Keratinocyte (primary cell): ENCODE results near the gene OPHN1. TPM values are rescaled to one million over a fixed set of nuclear protein-coding genes. Genes with fewer than 3 reads are reported as not detected.
"Not testable (repeated sequence)": the region's sequence is repeated elsewhere in the genome, so short reads cannot be mapped to it uniquely, and the experiment has no call there.

Source experiments
- DNase-seq: peaks from one replicate; pipeline ENCODE4 v3.0.0-alpha.2; 2011; ENCODE audit warnings: low read depth, missing footprints, low spot score
- FAIRE-seq: peaks from 2 replicates; lab custom pipeline; 2011; peaks lifted over from hg19 to GRCh38; lab: Jason Lieb, UNC
- H2AFZ ChIP-seq: 2 replicates; pipeline ENCODE4 v1.6.0; 2012; ENCODE audit warnings: low read length, control low read depth, inconsistent platforms; ENCODE audit not compliant: control insufficient read depth
- H3K27ac ChIP-seq: 2 replicates; pipeline ENCODE4 v1.5.1; 2011; ENCODE audit warnings: low read length; ENCODE audit not compliant: control insufficient read depth, insufficient read depth
- H3K27me3 ChIP-seq: 3 replicates; pipeline ENCODE4 v1.6.0; 2011; ENCODE audit warnings: low read length; ENCODE audit not compliant: control insufficient read depth, insufficient read depth; ENCODE audit errors: extremely low read depth
- H3K36me3 ChIP-seq, 2 experiments: 2 replicates in 1 of 2; 3 replicates in 1 of 2; pipeline ENCODE4 v1.5.1; 2011; ENCODE audit warnings: low read length in 2 of 2, mild to moderate bottlenecking in 1 of 2; ENCODE audit not compliant: control insufficient read depth in 2 of 2, insufficient read depth in 2 of 2; ENCODE audit errors: extremely low read depth in 1 of 2
- H3K4me1 ChIP-seq: 3 replicates; pipeline ENCODE4 v1.5.1; 2011; ENCODE audit warnings: low read length; ENCODE audit not compliant: control insufficient read depth, insufficient read depth; ENCODE audit errors: extremely low read depth
- H3K4me2 ChIP-seq: 3 replicates; pipeline ENCODE4 v1.6.0; 2011; ENCODE audit warnings: low read depth, low read length; ENCODE audit not compliant: control insufficient read depth, insufficient read depth; ENCODE audit errors: extremely low read depth
- H3K4me3 ChIP-seq, 3 experiments: fragments of 200-600 bp in 1 of 3; sonication (generic) in 1 of 3; 2 replicates in 2 of 3; 3 replicates in 1 of 3; pipeline ENCODE4 v1.5.1; 2011 to 2016; ENCODE audit warnings: low read length in 3 of 3, mild to moderate bottlenecking in 3 of 3, control low read depth in 2 of 3, inconsistent platforms in 1 of 3, low read depth in 1 of 3, mixed read lengths in 1 of 3, mixed run types in 1 of 3, moderate library complexity in 1 of 3; ENCODE audit not compliant: control insufficient read depth in 2 of 3, insufficient read depth in 2 of 3; ENCODE audit errors: extremely low read depth in 1 of 3
- H3K79me2 ChIP-seq: 2 replicates; pipeline ENCODE4 v1.6.0; 2012; ENCODE audit warnings: low read length; ENCODE audit not compliant: control insufficient read depth, insufficient read depth
- H3K9ac ChIP-seq: 3 replicates; pipeline ENCODE4 v1.6.0; 2011; ENCODE audit warnings: low read length; ENCODE audit not compliant: control insufficient read depth, insufficient read depth; ENCODE audit errors: extremely low read depth
- H3K9me1 ChIP-seq: 3 replicates; pipeline ENCODE4 v1.6.0; 2011; ENCODE audit warnings: low read length; ENCODE audit not compliant: control insufficient read depth, insufficient read depth; ENCODE audit errors: extremely low read depth
- H3K9me3 ChIP-seq: 2 replicates; pipeline ENCODE4 v1.5.1; 2012; ENCODE audit warnings: low read depth, low read length; ENCODE audit not compliant: control insufficient read depth
- H4K20me1 ChIP-seq: 3 replicates; pipeline ENCODE4 v1.6.0; 2011; ENCODE audit warnings: low read length; ENCODE audit not compliant: control insufficient read depth, insufficient read depth; ENCODE audit errors: extremely low read depth
- EZH2 ChIP-seq: IDR thresholded peaks from one replicate; pipeline ENCODE4 v1.6.1; 2012; ENCODE audit warnings: inconsistent platforms, mild to moderate bottlenecking, low read length, moderate library complexity
- dilution Hi-C: fragments of 300-500 bp; cut with MboI; formaldehyde crosslinking; loops from one replicate; pipeline ENCODE4 v1.7.0; 2020; ENCODE audit warnings: low sequenced_read_pairs; ENCODE audit not compliant: extremely low pct_ligation_motif_present
- polyA plus RNA-seq, 5 experiments: library from polyadenylated mRNA; depleted of rRNA in 3 of 5; stranded (reverse) in 3 of 5; stranded (forward) in 1 of 5; unstranded in 1 of 5; fragments of >200 nt; gene quantifications; 1 replicate in 1 of 5; 2 replicates in 3 of 5; 3 replicates in 1 of 5; pipeline versions ENCODE4 v1.2.1 to v1.2.3, GENCODE V29; 2011 to 2012; ENCODE audit warnings: missing spikeins in 2 of 5, low read depth in 1 of 5, low replicate concordance in 1 of 5
- TF ChIP-seq, protein P1 (sequence below), 3 experiments: IDR thresholded peaks in 1 of 3; conservative IDR thresholded peaks in 1 of 3; optimal IDR thresholded peaks in 1 of 3; 2 replicates in 2 of 3; 3 replicates in 1 of 3; pipeline versions ENCODE3 to v1.5.1; 2011; ENCODE audit warnings: low read length in 3 of 3, mild to moderate bottlenecking in 3 of 3, moderate library complexity in 2 of 3, control low read depth in 1 of 3, inconsistent platforms in 1 of 3; ENCODE audit not compliant: insufficient read depth in 2 of 3; ENCODE audit errors: extremely low read depth in 1 of 3

OPHN1 gene
- polyA plus RNA-seq, 1 donor (not counting 4 experiments of a cell fraction or from before 2014, with no cell fraction given) = 3.1 TPM

DNA sequence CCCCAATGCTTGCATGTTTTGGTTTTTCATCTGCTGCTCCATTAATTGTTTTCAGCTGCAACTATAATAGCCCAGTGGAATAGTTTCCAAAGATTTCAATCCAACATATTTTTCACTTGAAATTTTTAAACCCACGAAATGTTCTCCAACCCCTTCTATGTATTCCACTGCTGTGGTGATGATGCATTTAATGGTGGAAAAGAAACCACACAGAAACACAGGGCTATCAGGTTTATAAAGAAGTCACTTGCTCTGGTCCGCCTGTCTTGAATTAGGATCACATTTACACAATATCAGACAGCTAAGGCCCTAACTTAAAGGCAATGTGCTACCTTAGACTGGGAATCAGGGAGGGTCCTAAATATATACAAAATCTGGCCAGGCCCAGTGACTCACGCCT lies 35.0 kb downstream of the OPHN1 start:
- FAIRE-seq (no peak), DNase-seq (no peak)
- dilution Hi-C loops = no loop called here
- no peak overlapping the region for H2AFZ ChIP-seq
- H3K4me3 ChIP-seq = no peak overlapping the region
- no peaks in the 10 kb centered on the region for H3K4me1 ChIP-seq
- no peaks in the 10 kb centered on the region for H3K9me3 ChIP-seq
- H3K27me3 ChIP-seq = no peaks in the 10 kb centered on the region
- H4K20me1 ChIP-seq = no peaks in the 10 kb centered on the region
- H3K9ac ChIP-seq = no peak overlapping the region
- no peak overlapping the region for H3K27ac ChIP-seq
- no peaks in the 10 kb centered on the region for H3K79me2 ChIP-seq
- H3K36me3 ChIP-seq = no peaks in the 10 kb centered on the region
- TF ChIP-seq, protein P1, sequence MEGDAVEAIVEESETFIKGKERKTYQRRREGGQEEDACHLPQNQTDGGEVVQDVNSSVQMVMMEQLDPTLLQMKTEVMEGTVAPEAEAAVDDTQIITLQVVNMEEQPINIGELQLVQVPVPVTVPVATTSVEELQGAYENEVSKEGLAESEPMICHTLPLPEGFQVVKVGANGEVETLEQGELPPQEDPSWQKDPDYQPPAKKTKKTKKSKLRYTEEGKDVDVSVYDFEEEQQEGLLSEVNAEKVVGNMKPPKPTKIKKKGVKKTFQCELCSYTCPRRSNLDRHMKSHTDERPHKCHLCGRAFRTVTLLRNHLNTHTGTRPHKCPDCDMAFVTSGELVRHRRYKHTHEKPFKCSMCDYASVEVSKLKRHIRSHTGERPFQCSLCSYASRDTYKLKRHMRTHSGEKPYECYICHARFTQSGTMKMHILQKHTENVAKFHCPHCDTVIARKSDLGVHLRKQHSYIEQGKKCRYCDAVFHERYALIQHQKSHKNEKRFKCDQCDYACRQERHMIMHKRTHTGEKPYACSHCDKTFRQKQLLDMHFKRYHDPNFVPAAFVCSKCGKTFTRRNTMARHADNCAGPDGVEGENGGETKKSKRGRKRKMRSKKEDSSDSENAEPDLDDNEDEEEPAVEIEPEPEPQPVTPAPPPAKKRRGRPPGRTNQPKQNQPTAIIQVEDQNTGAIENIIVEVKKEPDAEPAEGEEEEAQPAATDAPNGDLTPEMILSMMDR (optimal IDR thresholded peaks at IDR 0.05 in 1 of 3, IDR thresholded peaks at IDR 0.05 in 1 of 3, conservative IDR thresholded peaks at IDR 0.05 in 1 of 3; ENCODE audit: extremely low read depth in 1 of 3, insufficient read depth in 2 of 3, low read length in 3 of 3) = no peak
- no peak for TF ChIP-seq EZH2
- no peak overlapping the region for H3K4me2 ChIP-seq
- H3K9me1 ChIP-seq = no peaks in the 10 kb centered on the region

DNA sequence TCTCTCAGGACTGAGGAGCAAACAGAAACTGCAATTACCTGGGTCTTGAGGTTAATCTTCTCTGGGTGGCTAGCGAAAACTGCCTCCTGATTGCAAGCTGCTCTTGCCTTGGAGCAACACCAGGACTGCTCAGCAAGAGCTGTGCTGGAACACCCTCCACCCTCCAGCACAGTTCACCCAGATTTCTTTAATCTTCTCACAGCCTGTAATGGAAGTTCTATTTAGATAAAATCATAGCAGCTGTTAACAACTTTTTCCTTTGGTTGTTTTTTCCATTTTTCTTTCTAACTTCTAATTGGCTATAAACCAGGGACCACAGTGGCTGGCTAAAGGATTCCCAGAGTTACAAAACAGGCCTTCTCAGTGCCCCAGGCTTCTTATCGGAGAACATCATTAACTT lies 36.3 kb downstream of the OPHN1 start:
- TF ChIP-seq, protein P1 (optimal IDR thresholded peaks at IDR 0.05 in 1 of 3, IDR thresholded peaks at IDR 0.05 in 1 of 3, conservative IDR thresholded peaks at IDR 0.05 in 1 of 3; ENCODE audit: extremely low read depth in 1 of 3, insufficient read depth in 2 of 3, low read length in 3 of 3) = no peak
- no peak for TF ChIP-seq EZH2
- dilution Hi-C loops = no loop called here
- Histone ChIP-seq H4K20me1 (no peaks in the 10 kb centered on the region), H3K27ac (no peak overlapping the region), H3K9me1 (no peaks in the 10 kb centered on the region), H3K27me3 (no peaks in the 10 kb centered on the region), H3K9ac (no peak overlapping the region), H3K79me2 (no peaks in the 10 kb centered on the region), H3K9me3 (no peaks in the 10 kb centered on the region), H3K4me3 (no peak overlapping the region), H3K4me2 (no peak overlapping the region), H2AFZ (no peak overlapping the region), H3K36me3 (no peaks in the 10 kb centered on the region), H3K4me1 (no peaks in the 10 kb centered on the region)
- DNase-seq (no peak), FAIRE-seq (no peak)

DNA sequence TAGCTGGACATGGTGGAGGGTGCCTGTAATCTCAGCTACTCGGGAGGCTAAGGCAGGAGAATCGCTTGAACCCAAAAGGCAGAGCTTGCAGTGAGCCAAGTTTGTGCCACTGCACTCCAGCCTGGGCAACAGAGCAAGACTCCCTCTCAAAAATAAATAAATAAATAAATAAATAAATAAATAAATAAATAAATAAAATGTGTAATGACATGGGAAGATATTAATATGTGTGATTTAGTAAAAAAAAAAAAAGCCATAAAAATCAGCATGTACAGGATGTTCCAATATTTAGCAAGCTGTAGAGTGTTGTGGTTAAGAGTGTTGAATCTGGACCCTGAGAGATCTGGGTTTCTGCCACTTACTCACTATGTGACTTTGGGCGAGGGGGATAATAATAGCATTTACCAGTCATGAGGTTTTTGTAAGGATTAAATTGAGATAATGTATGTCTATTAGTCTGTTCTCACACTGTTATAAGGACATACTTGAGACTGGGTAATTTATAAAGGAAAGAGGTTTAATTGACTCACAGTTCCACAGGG lies 43.8 kb downstream of the OPHN1 start:
- H3K9me3 ChIP-seq, FAIRE-seq, H3K79me2 ChIP-seq, H3K4me3 ChIP-seq, H3K9me1 ChIP-seq, H3K27me3 ChIP-seq, H2AFZ ChIP-seq, H4K20me1 ChIP-seq, dilution Hi-C loops, H3K36me3 ChIP-seq, DNase-seq, H3K4me1 ChIP-seq, H3K4me2 ChIP-seq, H3K27ac ChIP-seq, H3K9ac ChIP-seq: not testable (repeated sequence)
